ENCODE measurements around the gene MED13L.

DNA sequence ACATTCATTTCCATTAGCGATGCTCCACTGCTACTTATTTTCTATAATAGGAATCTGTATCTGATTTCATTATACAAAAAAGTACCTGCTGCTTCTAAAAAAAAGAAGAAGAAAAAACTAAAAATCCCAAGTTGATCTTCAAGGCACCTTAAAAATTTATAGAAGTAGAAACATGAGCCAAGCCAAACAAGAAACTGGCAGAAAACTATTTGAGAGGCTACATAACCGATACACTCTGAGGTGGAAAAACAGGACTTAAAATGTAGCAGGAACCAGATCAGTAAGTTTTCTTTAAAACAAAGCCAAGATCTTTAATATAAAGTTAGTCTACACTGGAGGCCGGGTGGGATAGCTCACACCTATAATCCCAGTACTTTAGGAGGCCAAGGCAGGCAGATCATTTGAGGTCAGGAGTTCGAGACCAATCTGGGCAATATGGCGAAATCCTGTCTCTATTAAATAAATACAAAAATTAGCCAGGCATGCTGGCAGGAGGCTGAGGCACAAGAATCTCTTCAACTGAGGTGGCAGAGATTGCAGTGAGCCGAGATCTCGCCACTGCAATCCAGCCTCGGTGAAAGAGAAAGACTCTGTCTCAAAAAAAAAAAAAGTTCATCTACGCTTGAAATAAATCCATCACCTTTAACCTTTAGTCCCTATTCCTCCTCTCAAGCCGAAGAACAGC lies 278.6 kb downstream of the MED13L start:
- TF ChIP-seq, protein P1, sequence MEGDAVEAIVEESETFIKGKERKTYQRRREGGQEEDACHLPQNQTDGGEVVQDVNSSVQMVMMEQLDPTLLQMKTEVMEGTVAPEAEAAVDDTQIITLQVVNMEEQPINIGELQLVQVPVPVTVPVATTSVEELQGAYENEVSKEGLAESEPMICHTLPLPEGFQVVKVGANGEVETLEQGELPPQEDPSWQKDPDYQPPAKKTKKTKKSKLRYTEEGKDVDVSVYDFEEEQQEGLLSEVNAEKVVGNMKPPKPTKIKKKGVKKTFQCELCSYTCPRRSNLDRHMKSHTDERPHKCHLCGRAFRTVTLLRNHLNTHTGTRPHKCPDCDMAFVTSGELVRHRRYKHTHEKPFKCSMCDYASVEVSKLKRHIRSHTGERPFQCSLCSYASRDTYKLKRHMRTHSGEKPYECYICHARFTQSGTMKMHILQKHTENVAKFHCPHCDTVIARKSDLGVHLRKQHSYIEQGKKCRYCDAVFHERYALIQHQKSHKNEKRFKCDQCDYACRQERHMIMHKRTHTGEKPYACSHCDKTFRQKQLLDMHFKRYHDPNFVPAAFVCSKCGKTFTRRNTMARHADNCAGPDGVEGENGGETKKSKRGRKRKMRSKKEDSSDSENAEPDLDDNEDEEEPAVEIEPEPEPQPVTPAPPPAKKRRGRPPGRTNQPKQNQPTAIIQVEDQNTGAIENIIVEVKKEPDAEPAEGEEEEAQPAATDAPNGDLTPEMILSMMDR (IDR thresholded peaks at IDR 0.05): no peak
- no peak for TF ChIP-seq ZFX (IDR thresholded peaks at IDR 0.05; ENCODE audit: borderline replicate concordance)

Data from 22Rv1 (cell line).